Measurements from ENCODE around the gene CHRM1. TPM values are rescaled to one million over a fixed set of nuclear protein-coding genes. Genes with fewer than 3 reads are reported as not detected.

Gene CHRM1
- total and polyA plus RNA-seq, 7 donors = 0.06 TPM; not detected in 6

- no peak for ATAC-seq
- peaks cover 12% of the 10 kb centered on the region for H3K4me1 ChIP-seq
- TF ChIP-seq, protein P1, sequence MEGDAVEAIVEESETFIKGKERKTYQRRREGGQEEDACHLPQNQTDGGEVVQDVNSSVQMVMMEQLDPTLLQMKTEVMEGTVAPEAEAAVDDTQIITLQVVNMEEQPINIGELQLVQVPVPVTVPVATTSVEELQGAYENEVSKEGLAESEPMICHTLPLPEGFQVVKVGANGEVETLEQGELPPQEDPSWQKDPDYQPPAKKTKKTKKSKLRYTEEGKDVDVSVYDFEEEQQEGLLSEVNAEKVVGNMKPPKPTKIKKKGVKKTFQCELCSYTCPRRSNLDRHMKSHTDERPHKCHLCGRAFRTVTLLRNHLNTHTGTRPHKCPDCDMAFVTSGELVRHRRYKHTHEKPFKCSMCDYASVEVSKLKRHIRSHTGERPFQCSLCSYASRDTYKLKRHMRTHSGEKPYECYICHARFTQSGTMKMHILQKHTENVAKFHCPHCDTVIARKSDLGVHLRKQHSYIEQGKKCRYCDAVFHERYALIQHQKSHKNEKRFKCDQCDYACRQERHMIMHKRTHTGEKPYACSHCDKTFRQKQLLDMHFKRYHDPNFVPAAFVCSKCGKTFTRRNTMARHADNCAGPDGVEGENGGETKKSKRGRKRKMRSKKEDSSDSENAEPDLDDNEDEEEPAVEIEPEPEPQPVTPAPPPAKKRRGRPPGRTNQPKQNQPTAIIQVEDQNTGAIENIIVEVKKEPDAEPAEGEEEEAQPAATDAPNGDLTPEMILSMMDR (IDR thresholded peaks at IDR 0.05) = no peak
- no peak overlapping the region for H3K27ac ChIP-seq
- DNase-seq = no peak
- H3K4me3 ChIP-seq = no peak overlapping the region
- intact Hi-C loops (cut with DNase I) = no loop called here
- WGBS, 3 donors = 88 to 90% (median 88%) methylated on average over 10 of the region's 10 CpGs
- H3K27me3 ChIP-seq (ENCODE audit: insufficient read depth in 3 of 3, low read length in 2 of 3) = no peaks in the 10 kb centered on the region
- H3K36me3 ChIP-seq (ENCODE audit: insufficient read depth in 1 of 2, low read depth in 1 of 2) = peaks cover 0 to 24% of the 10 kb centered on the region in 2 donors
- no peaks in the 10 kb centered on the region for H3K9me3 ChIP-seq
These were observed 28.9 kb downstream of the CHRM1 start for GRCh38 chr11:62892077-62892922.

- peaks cover 9 to 50% of the 10 kb centered on the region in 2 donors for H3K36me3 ChIP-seq (ENCODE audit: insufficient read depth in 1 of 2, low read depth in 1 of 2)
- DNase-seq = no peak
- peak; percentile 25 to 83 (median 68) for ATAC-seq
- H3K27me3 ChIP-seq (ENCODE audit: insufficient read depth in 3 of 3, low read length in 2 of 3) = no peaks in the 10 kb centered on the region
- TF ChIP-seq, protein P1 (IDR thresholded peaks at IDR 0.05) = no peak
- no peaks in the 10 kb centered on the region for H3K9me3 ChIP-seq
- H3K4me3 ChIP-seq = no peak overlapping the region
- intact Hi-C loops (cut with DNase I) = no loop called here
- H3K4me1 ChIP-seq = peaks cover 15% of the 10 kb centered on the region
- WGBS, 3 donors = 44 to 58% (median 46%) methylated on average over 11 of the region's 11 CpGs
- peak overlapping the region; percentile 12 for H3K27ac ChIP-seq
These were observed 31.4 kb downstream of the CHRM1 start for GRCh38 chr11:62889484-62890437.

DNA sequence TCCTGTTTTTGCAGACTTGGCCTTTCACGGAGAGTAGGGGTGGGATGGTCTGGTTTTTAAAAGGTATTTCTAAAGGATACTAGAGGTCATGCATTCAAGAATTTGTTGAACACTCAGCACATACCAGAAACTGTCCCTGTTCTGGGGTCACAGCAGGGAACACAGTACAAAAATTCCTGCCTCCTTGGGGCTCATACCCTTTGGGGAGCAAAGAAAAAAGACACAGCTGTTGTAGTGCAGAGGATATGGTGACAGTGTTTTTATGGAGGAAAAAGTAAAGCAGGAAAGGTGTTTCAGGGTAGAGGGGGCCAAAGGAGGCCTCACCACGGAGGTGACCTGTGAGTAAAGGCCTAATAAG is 32.1 kb downstream of the CHRM1 start:
- no peak for DNase-seq
- peak overlapping the region; percentile 12 for H3K27ac ChIP-seq
- H3K36me3 ChIP-seq (ENCODE audit: insufficient read depth in 1 of 2, low read depth in 1 of 2) = peaks cover 13 to 56% of the 10 kb centered on the region in 2 donors
- 52 to 75% (median 62%) methylated on average over 2 of the region's 2 CpGs for WGBS, 3 donors
- H3K4me1 ChIP-seq = peaks cover 19% of the 10 kb centered on the region
- no peaks in the 10 kb centered on the region for H3K9me3 ChIP-seq
- ATAC-seq = peak in 2 of 4 donors; percentile 3 to 8
- no peak overlapping the region for H3K4me3 ChIP-seq
- no peaks in the 10 kb centered on the region for H3K27me3 ChIP-seq (ENCODE audit: insufficient read depth in 3 of 3, low read length in 2 of 3)
- TF ChIP-seq, protein P1 (IDR thresholded peaks at IDR 0.05) = no peak
- intact Hi-C loops (cut with DNase I) = no loop called here

- Histone ChIP-seq H3K27me3 (ENCODE audit: insufficient read depth in 3 of 3, low read length in 2 of 3) (no peaks in the 10 kb centered on the region), H3K4me1 (peaks cover 26% of the 10 kb centered on the region), H3K9me3 (no peaks in the 10 kb centered on the region), H3K36me3 (ENCODE audit: insufficient read depth in 1 of 2, low read depth in 1 of 2) (peaks cover 18 to 63% of the 10 kb centered on the region in 2 donors), H3K27ac (no peak overlapping the region), H3K4me3 (no peak overlapping the region)
- TF ChIP-seq, protein P1 (IDR thresholded peaks at IDR 0.05) = no peak
- no peak for DNase-seq
- WGBS, 3 donors = 87 to 91% (median 88%) methylated on average over 14 of the region's 14 CpGs
- intact Hi-C loops (cut with DNase I) = no loop called here
- no peak for ATAC-seq
These were observed 32.8 kb downstream of the CHRM1 start for GRCh38 chr11:62888406-62888805.
